ENCODE measurements around the gene PDE4D.

GRCh38 chr5:59296317-59297264 is 596.9 kb downstream of the PDE4D start:
- TF ChIP-seq CTCF (IDR thresholded peaks at IDR 0.05; ENCODE audit: insufficient read depth, low read depth, low read length) (no peak), EZH2 (IDR thresholded peaks at IDR 0.05; ENCODE audit: insufficient read depth, low read length) (no peak)

Measured in astrocyte (in vitro differentiated cells and primary cell).